Right atrium auricular region (tissue), 2 donors: Measurements from ENCODE around the gene ETV6. TPM values are rescaled to one million over a fixed set of nuclear protein-coding genes. Genes with fewer than 3 reads are reported as not detected.

Experiments used
- DNase-seq: peaks from one replicate; pipeline ENCODE4 v3.0.0-alpha.2; 2019; ENCODE audit warnings: low spot score
- H3K27ac ChIP-seq, 2 donors: fragments of 200-600 bp; sonication (generic); 1 replicate in 1 of 2; 2 replicates in 1 of 2; pipeline ENCODE4 v1.5.1; 2016 to 2019
- H3K27me3 ChIP-seq, 2 donors: fragments of 200-600 bp; sonication (generic); one replicate each; pipeline versions ENCODE4 v1.5.1 to v1.6.0; 2017 to 2019
- H3K36me3 ChIP-seq: fragments of 200-600 bp; sonication (generic); one replicate; pipeline ENCODE4 v1.5.1; 2016
- H3K4me1 ChIP-seq, 2 donors: fragments of 200-600 bp; sonication (generic); one replicate each; pipeline versions ENCODE4 v1.5.1 to v1.6.0; 2017 to 2019
- H3K4me3 ChIP-seq, 2 donors: fragments of 200-600 bp; sonication (generic); 1 replicate in 1 of 2; 2 replicates in 1 of 2; pipeline ENCODE4 v1.5.1; 2017 to 2019; ENCODE audit warnings: mild to moderate bottlenecking in 1 of 2, moderate library complexity in 1 of 2
- H3K9me3 ChIP-seq, 2 donors: fragments of 200-600 bp; sonication (generic); one replicate each; pipeline ENCODE4 v1.5.1; 2019
- total RNA-seq, 2 donors: library from RNA; depleted of rRNA; stranded (reverse); fragments of >200 nt; gene quantifications; one replicate each; pipeline ENCODE4 v1.1.0, GENCODE V29; 2016
- TF ChIP-seq, protein P1 (sequence below), 2 donors: fragments of 200-600 bp; sonication (generic); IDR thresholded peaks; one replicate each; pipeline ENCODE4 v1.5.1; 2019; ENCODE audit warnings: antibody characterized with exemption in 2 of 2

The ETV6 gene
- total RNA-seq, 2 donors from 2014 or later: 6.7 TPM

DNA sequence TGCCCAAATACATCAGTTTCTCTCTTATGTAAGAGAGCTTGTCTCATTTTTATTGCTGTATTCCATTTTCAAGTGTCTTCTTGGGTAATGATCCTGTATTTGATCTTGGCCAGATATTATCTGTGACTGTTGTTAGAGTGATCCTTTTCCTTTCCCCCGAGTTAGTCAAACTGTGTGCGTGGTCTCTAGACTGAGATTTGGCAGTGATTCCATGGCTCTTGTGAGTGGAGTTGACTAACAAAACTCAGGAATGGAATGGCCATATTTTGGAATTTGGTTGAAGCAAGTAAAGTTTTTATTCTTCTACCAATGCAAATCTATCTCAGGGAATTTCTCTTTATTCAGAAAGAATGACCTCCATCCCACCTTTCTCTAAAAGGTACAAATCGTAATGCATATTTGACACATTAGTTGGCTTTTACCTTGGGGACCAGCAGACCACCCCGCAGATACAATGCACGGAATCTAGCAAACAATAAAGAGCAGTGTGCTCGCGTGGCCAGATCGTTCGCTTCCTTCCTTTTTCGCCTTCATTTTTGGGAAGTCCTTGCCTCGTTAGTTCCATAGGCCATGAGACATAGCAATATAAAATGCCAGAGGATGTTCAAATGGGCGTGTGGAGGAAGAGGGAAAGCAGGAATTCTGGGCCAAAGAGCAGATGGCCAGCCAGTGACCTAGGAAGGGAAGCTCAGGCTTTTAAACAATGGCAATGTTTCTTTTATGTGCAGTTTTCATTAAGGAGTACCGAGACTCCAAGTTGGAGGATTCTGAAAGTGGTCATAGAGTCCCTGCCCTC is 24.4 kb downstream of the ETV6 start:
- Histone ChIP-seq H3K36me3 (no peaks in the 10 kb centered on the region), H3K9me3 (no peaks in the 10 kb centered on the region), H3K27me3 (no peaks in the 10 kb centered on the region), H3K4me3 (no peak overlapping the region), H3K27ac (no peak overlapping the region), H3K4me1 (peaks cover 0 to 67% of the 10 kb centered on the region in 2 donors)
- no peak for DNase-seq
- TF ChIP-seq, protein P1, sequence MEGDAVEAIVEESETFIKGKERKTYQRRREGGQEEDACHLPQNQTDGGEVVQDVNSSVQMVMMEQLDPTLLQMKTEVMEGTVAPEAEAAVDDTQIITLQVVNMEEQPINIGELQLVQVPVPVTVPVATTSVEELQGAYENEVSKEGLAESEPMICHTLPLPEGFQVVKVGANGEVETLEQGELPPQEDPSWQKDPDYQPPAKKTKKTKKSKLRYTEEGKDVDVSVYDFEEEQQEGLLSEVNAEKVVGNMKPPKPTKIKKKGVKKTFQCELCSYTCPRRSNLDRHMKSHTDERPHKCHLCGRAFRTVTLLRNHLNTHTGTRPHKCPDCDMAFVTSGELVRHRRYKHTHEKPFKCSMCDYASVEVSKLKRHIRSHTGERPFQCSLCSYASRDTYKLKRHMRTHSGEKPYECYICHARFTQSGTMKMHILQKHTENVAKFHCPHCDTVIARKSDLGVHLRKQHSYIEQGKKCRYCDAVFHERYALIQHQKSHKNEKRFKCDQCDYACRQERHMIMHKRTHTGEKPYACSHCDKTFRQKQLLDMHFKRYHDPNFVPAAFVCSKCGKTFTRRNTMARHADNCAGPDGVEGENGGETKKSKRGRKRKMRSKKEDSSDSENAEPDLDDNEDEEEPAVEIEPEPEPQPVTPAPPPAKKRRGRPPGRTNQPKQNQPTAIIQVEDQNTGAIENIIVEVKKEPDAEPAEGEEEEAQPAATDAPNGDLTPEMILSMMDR (IDR thresholded peaks at IDR 0.05): no peak

DNA sequence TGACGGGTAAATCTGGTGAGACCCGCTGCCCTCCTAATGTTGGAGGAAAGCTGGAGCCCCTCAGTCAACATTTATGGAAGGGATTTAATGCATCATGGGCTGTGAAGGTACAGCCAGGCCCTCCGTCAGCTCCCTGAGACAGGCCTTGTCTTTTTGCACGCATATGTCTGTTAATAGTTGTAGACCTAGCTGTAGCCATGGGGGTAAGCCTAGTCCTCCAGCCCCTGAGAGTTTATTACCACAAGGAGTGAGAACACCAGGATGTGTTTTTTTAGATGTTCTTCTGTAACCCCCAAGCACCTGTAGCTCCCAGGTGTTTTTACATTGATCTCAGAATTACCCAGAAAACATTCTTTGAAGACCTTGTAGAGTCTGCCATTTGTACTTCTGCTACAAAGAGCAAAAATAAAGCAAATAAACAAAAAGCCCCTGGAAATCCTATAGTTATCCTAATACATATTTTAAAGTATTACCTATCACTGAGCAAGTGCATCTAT is 25.5 kb downstream of the ETV6 start:
- DNase-seq: no peak
- H3K27ac ChIP-seq: no peak overlapping the region
- H3K9me3 ChIP-seq: no peaks in the 10 kb centered on the region
- no peaks in the 10 kb centered on the region for H3K36me3 ChIP-seq
- TF ChIP-seq, protein P1 (IDR thresholded peaks at IDR 0.05): no peak
- peaks cover 0 to 70% of the 10 kb centered on the region in 2 donors for H3K4me1 ChIP-seq
- H3K27me3 ChIP-seq: no peaks in the 10 kb centered on the region
- H3K4me3 ChIP-seq: no peak overlapping the region

DNA sequence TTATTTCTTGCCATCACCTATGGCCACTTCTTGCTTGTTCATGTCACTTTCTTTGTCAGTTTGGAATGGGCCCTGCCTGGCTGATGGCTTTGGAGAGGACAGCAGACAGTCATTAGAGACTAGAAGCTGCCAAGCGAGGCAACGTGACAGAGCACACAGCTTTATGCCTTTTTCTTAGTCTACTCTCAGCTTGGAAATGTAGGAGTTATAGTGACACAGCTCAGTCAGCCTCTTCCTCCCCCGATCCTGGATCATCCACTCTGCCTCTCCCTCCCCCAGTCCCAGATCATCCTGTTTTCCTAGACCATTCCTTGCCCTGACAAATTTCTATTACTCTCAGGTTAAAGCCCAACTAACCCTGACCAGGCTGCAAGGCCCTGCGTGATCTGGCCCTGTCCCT is 26.6 kb downstream of the ETV6 start:
- Histone ChIP-seq H3K27me3 (no peaks in the 10 kb centered on the region), H3K4me1 (peaks cover 0 to 70% of the 10 kb centered on the region in 2 donors)

GRCh38 chr12:11677093-11677492 is 27.6 kb downstream of the ETV6 start:
- H3K9me3 ChIP-seq: no peaks in the 10 kb centered on the region
- no peak for DNase-seq
- no peak overlapping the region for H3K4me3 ChIP-seq
- H3K27ac ChIP-seq: no peak overlapping the region
- H3K27me3 ChIP-seq: no peaks in the 10 kb centered on the region
- H3K4me1 ChIP-seq: peaks cover 0 to 68% of the 10 kb centered on the region in 2 donors
- TF ChIP-seq, protein P1 (IDR thresholded peaks at IDR 0.05): no peak
- H3K36me3 ChIP-seq: no peaks in the 10 kb centered on the region

More for the DNA sequence above, 26.6 kb downstream of the ETV6 start:
- TF ChIP-seq, protein P1 (IDR thresholded peaks at IDR 0.05): no peak
- no peak for DNase-seq
- no peak overlapping the region for H3K4me3 ChIP-seq
- H3K36me3 ChIP-seq: no peaks in the 10 kb centered on the region
- no peaks in the 10 kb centered on the region for H3K9me3 ChIP-seq
- H3K27ac ChIP-seq: no peak overlapping the region

DNA sequence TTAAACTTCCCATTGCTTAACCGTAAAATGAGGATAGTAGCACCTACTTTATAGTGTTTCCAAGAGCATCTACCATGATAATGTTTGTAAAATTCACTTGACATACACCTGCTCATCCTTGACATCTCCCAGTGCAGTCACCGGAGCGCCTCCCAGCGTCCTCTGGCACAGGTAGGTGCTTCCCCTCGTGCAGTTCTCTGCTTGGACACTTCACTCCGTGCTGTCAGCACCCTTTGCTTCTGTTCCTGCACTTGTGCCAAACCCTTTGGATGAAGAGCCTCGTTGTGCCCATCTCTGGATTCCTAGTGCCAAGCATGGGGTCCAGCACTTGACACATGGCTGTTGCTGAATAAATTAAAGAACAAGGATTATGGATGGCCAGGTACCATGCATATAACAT is 28.3 kb downstream of the ETV6 start:
- TF ChIP-seq, protein P1 (IDR thresholded peaks at IDR 0.05): no peak
- H3K9me3 ChIP-seq: no peaks in the 10 kb centered on the region
- H3K4me3 ChIP-seq: no peak overlapping the region
- no peak overlapping the region for H3K27ac ChIP-seq
- no peaks in the 10 kb centered on the region for H3K36me3 ChIP-seq
- peaks cover 0 to 62% of the 10 kb centered on the region in 2 donors for H3K4me1 ChIP-seq
- no peaks in the 10 kb centered on the region for H3K27me3 ChIP-seq
- no peak for DNase-seq
